ENCODE measurements around the gene SUN5.
A peak's percentile ranks its signal among the peaks of the same experiment; 100 is the strongest.

Gene SUN5

DNA sequence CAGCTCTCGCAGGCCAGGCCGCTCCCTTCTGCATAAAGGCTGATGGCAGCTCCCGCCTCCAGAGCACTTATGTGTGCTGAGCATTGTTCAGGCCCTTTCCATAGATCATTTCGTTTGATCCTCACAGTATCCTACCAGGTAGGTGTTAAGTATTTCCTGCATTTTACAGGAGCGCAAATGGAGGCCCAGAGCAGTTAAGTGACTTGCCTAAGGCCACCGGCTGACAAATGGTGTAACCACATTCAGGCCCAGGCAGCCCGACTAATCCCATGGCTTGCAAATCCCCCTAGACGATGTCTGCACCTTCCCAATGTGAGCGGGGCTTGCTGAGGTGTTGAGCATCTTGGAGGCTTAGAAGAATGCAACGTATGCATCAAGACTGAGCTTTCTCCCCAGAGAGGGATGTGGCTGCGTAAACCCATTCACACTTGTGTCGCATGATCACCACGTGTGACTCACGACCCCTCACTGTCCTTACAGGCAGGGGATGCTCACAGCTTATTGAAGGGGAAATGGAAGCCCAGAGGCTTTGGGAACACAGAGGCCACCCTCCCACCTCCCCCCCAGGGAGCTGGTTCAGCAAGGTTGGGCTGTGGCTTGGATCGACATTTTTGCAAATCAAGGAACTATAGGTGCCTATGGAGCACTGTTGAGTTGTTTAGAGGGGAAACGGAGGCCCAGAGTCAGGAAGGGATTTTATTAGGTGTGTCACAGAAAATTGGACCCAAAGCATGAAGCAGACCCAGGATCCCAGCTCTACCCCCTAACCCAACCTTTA, 10.3 kb upstream of the SUN5 start:
- no peak for DNase-seq (ENCODE audit: low read depth in 2 of 3, low spot score in 1 of 3)

GRCh38 chr20:33013701-33014326, 9.6 kb upstream of the SUN5 start:
- no peak for DNase-seq (ENCODE audit: low read depth in 2 of 3, low spot score in 1 of 3)

GRCh38 chr20:33012327-33013189, 8.3 kb upstream of the SUN5 start:
- DNase-seq (ENCODE audit: low read depth in 2 of 3, low spot score in 1 of 3): no peak

DNA sequence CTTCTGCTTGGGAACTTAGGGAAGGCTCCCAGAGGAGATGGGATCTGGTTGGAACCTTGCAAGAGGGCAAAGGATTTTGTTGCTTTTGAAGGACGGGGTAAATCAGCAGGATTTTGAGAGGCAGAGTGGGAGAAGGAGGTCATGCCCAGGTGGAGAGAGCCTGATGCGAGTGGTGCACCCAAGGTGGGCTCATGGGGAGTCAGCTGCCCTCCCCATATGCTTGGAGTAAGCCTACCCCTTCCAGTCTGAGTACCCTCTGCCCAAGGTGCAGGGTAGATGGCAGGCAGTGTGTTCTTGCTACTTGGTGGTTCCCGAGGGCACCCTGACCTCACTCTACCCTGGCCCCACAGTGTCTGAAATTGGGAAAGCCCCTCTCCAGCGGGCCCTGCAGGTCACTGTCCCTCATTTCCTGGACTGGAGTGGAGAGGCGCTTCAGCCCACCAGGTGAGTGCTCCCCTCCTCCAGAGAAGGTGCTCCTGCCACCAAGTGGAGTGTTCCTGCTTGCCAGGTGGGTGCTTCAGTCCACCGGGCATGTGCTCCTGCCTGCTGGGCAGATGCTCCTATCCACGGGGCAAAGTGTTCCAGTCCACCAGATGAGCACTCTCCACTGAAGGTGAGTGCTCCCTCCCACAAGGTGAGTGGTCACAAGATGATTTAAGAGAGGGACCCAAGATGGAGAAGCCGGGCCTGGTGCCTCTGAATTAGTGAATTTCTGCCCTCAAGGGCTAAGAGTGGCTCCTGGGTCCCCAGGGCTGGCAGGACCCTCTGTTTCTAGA, 6.6 kb upstream of the SUN5 start:
- DNase-seq (ENCODE audit: low read depth in 2 of 3, low spot score in 1 of 3): no peak

DNA sequence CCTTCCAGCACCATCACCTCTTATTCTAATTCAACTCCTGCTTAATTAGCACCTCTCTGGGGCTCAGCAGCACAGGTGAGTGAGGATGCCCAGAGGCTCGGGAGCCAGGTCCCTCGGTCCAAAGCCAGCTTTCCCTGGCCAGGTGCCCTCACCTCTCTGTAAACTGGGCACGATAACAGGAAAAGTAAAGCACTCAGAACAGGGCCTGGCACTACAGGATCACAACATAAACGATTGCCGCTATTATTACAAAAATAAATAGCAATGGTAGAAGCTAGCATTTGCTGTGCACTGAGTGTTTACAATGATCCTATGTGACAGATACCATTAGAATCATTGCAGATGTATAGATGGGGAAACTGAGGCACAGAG, 5.9 kb upstream of the SUN5 start:
- DNase-seq (ENCODE audit: low read depth in 2 of 3, low spot score in 1 of 3): no peak

GRCh38 chr20:33009214-33010132, 5.2 kb upstream of the SUN5 start:
- DNase-seq (ENCODE audit: low read depth in 2 of 3, low spot score in 1 of 3): no peak

DNA sequence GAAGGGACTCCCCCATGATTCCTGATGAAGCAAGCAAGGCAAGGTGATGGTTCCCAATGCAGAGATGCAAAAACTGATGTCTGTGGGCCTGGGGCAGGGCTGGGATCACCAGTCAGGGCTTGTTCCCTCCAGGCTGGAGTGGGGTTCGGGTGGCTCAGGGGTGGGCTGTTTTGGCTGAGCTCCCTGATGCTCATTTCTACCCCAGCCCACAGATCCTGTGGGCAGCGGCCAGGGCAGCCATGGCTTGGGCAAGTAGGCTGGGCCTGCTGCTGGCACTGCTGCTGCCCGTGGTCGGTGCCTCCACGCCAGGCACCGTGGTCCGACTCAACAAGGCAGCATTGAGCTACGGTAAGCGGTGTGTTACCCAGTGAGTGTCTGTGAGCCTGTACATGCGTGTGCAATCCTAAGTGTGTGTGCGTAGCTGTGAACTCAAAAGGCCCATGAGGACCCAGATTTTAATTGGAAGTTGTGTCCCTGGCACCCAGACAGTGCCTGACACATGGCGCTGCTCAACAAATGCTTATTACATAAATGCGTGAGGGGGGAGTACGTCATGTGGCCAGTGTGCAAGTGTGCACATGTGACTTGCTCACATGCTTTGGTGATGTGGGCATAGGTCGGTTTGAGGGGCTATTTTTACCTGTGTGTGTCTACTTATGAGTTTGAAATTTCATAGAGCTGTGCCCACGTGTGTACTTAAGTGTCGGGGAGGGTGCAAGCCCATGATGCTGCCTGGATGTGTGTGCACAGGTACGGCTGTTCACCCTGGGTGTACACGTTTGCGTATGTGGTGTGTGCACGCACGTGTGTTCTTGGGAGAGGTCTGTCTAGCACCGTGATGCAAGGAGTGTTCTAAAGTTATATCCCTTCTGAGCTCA, 4.3 kb upstream of the SUN5 start:
- no peak for DNase-seq (ENCODE audit: low read depth in 2 of 3, low spot score in 1 of 3)

- no peak for DNase-seq (ENCODE audit: low read depth in 2 of 3, low spot score in 1 of 3)
Observed at GRCh38 chr20:33007376-33008335, 3.4 kb upstream of the SUN5 start, which contains the start of gene BPIFB2. Gene BPIFB2 (plus strand): TSS chr20:33007704. CDS start chr20:33008575, 871 bp downstream.

DNA sequence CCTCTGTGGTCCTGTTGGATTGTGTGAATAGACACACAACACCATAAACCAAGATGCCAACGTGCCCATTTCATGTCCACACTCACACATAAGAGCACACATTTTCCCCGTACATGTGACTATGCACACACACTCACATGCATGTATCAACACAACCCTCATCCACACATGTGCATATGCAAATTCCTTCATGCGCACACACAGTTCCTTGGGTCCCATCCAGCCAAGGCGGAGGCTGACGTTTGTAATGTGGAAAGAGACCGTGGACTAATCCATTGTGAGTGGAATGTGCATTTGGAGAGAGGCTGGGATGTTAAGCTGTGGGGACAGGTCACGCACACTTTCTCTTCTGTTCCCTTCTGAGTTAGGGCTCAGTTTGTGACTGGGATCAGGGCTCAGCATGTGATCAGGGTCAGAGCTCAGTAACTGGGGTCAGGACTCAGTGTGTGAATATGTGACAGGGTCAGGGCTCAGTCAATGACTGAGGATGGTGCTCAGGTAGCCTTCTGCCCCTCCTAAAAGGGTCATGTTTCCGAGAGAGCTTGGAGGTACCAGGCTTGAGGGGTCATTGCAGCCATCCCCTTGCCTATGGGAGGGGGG, 2.6 kb upstream of the SUN5 start:
- no peak for DNase-seq (ENCODE audit: low read depth in 2 of 3, low spot score in 1 of 3)

DNA sequence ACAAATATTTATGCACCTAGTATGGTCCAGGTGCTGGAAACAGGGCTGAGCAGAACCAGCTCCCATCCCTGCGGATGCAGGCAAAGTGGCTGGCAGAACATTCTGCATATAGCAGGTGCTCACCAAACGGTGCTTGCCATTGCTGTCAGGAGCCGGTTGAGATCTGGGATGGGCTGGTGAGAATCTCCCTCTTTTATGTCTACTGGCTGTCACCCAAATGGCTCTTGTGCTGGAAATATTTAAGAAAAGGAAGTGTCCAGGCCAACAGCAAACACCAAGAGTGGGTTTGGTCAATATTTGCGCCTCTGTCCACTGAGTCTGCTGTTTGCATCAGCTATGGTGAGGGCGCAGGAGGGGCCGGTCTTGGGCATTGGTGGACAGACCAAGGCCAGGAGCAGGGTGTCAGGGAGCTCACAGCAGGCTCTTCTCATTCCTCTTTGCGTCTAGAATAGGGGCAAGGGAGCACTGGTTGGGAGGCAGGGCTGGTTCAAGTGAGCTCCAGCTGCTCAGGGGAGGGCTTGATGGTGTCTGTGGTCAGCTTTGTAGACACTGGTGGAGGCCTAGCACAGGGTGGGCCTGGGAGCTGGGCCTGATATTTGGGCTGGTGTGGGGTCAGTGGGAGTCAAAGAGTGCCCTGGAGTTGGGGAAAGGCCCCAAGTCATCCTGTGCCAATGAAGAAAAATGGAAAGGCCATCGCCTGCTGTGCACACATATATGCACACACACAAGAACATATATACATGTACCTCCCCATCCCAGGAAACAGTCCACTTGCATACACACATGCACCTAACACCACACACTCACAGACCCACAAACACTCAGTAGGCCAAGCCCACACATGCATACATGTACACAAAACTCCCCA, 1.9 kb upstream of the SUN5 start:
- DNase-seq (ENCODE audit: low read depth in 2 of 3, low spot score in 1 of 3): no peak

DNA sequence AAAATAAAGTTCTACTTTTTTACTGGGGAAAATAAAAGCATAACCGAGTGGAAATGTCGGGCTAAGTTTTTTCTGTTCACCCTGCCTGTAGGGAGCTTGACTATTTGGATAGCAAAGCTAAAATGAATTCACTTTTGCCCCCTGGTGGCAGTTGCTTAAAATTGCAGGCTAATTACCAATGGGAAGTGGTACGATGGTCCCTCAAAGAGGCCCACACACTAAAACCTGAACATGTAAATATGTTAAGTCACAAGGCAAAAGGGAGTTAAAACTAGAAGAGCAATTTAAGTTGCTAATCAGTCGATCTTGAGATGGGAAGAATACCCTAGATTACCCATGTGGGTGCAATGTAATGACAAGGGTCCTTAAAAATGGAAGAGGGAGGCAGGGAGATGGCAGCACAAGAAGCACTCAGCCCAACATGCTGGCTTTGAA, 916 bp upstream of the SUN5 start:
- peak in 1 of 3 donors; percentile 51 for DNase-seq (ENCODE audit: low read depth in 2 of 3, low spot score in 1 of 3)

DNA sequence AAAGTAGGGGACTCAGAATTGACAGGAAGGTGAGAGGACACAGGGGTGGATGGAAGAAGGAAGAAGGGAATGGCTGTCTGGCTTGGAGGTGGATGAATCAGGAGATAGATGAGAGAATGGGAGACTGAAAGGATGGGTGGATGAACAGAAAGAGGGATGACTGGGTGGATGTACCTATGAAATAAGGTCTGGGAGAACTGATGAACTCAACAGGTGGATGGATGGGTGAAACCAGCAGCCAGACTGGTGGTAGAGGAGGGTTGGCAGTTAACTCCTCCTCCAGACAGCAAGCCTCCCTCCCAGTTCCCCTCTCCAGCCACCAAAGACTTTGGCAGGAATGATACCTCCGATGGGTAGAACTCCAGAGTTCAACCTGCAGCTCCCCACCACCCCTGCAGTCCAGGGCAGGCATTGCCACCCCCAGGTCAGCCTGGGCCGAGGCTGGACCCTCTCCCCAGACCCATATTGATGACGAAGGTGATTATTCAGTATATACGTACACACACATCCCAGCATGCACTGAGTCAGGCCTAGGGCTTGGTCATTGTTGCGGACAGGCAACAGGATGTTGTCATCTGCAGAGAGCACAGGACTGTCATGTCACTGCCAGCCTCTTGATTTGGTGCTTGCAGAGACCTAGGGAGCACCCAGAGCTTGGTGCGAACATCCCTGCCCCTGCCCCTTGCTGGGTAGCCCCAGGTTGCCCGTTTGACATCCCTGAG, 2.0 kb downstream of the SUN5 start:
- DNase-seq (ENCODE audit: low read depth in 2 of 3, low spot score in 1 of 3): no peak

GRCh38 chr20:33000802-33001466, 3.3 kb downstream of the SUN5 start:
- DNase-seq (ENCODE audit: low read depth in 2 of 3, low spot score in 1 of 3): no peak

- DNase-seq (ENCODE audit: low read depth in 2 of 3, low spot score in 1 of 3): no peak
Observed at GRCh38 chr20:32999603-33000250, 4.5 kb downstream of the SUN5 start.

GRCh38 chr20:32997431-32997830, 6.8 kb downstream of the SUN5 start:
- DNase-seq (ENCODE audit: low read depth in 2 of 3, low spot score in 1 of 3): no peak
